Endothelial cell (in vitro differentiated cells): ENCODE results near the gene KRTAP10-3. TPM values are rescaled to one million over a fixed set of nuclear protein-coding genes. Genes with fewer than 3 reads are reported as not detected.

Experiments
- DNase-seq: peaks from one replicate; pipeline ENCODE4 v3.0.0; 2021; ENCODE audit warnings: low spot score
- H3K27ac Mint-ChIP-seq: one replicate; pipeline ENCODE4 v1.8.0; 2021; ENCODE audit warnings: mixed read lengths, inconsistent platforms; ENCODE audit not compliant: unreplicated experiment
- H3K27me3 Mint-ChIP-seq: one replicate; pipeline ENCODE4 v1.8.0; 2021; ENCODE audit warnings: mild to moderate bottlenecking, moderate library complexity, mixed read lengths, inconsistent platforms; ENCODE audit not compliant: unreplicated experiment
- H3K36me3 Mint-ChIP-seq: one replicate; pipeline ENCODE4 v1.8.0; 2021; ENCODE audit warnings: mild to moderate bottlenecking, low read depth, mixed read lengths, inconsistent platforms; ENCODE audit not compliant: unreplicated experiment
- H3K4me1 Mint-ChIP-seq: one replicate; pipeline ENCODE4 v1.8.0; 2021; ENCODE audit warnings: mild to moderate bottlenecking, mixed read lengths, inconsistent platforms; ENCODE audit not compliant: unreplicated experiment
- H3K4me3 Mint-ChIP-seq: one replicate; pipeline ENCODE4 v1.8.0; 2021; ENCODE audit warnings: mild to moderate bottlenecking, mixed read lengths, inconsistent platforms; ENCODE audit not compliant: unreplicated experiment
- H3K9me3 Mint-ChIP-seq: one replicate; pipeline ENCODE4 v1.8.0; 2021; ENCODE audit warnings: mixed read lengths, inconsistent platforms; ENCODE audit not compliant: unreplicated experiment
- CTCF ChIP-seq: fragments of 200-600 bp; sonication (generic); IDR thresholded peaks from one replicate; pipeline ENCODE4 v1.5.0; 2021; ENCODE audit warnings: antibody characterized with exemption; ENCODE audit not compliant: unreplicated experiment
- total RNA-seq: library from RNA; stranded (reverse); fragmentation: NEBNext Ultra II Directional; extraction: Animal tissue kit (Norgen Biotek cat#: 25700); gene quantifications from one replicate; pipeline ENCODE4 v1.2.1, GENCODE V29; 2021; ENCODE audit not compliant: unreplicated experiment

Gene KRTAP10-3
- total RNA-seq, 1 donor from 2014 or later: not detected

- Mint-ChIP-seq H3K9me3 (no peaks in the 10 kb centered on the region), H3K27ac (no peak overlapping the region), H3K36me3 (peaks cover 4% of the 10 kb centered on the region), H3K27me3 (peaks cover 4% of the 10 kb centered on the region), H3K4me3 (no peak overlapping the region), H3K4me1 (no peaks in the 10 kb centered on the region)
- DNase-seq: no peak
- no peak for TF ChIP-seq CTCF
Observed at GRCh38 chr21:44513389-44514217, 45.0 kb downstream of the KRTAP10-3 start.

GRCh38 chr21:44512496-44513388 is 45.9 kb downstream of the KRTAP10-3 start:
- no peaks in the 10 kb centered on the region for H3K4me1 Mint-ChIP-seq
- DNase-seq: no peak
- no peak overlapping the region for H3K4me3 Mint-ChIP-seq
- TF ChIP-seq CTCF: no peak
- H3K27me3 Mint-ChIP-seq: peaks cover 4% of the 10 kb centered on the region
- no peaks in the 10 kb centered on the region for H3K9me3 Mint-ChIP-seq
- peaks cover 4% of the 10 kb centered on the region for H3K36me3 Mint-ChIP-seq
- no peak overlapping the region for H3K27ac Mint-ChIP-seq

- no peak for DNase-seq
- Mint-ChIP-seq H3K9me3 (no peaks in the 10 kb centered on the region), H3K27ac (no peak overlapping the region), H3K27me3 (peaks cover 4% of the 10 kb centered on the region), H3K4me1 (no peaks in the 10 kb centered on the region), H3K4me3 (no peak overlapping the region), H3K36me3 (peaks cover 4% of the 10 kb centered on the region)
- TF ChIP-seq CTCF: no peak
Observed at GRCh38 chr21:44511938-44512275, 46.7 kb downstream of the KRTAP10-3 start.

DNA sequence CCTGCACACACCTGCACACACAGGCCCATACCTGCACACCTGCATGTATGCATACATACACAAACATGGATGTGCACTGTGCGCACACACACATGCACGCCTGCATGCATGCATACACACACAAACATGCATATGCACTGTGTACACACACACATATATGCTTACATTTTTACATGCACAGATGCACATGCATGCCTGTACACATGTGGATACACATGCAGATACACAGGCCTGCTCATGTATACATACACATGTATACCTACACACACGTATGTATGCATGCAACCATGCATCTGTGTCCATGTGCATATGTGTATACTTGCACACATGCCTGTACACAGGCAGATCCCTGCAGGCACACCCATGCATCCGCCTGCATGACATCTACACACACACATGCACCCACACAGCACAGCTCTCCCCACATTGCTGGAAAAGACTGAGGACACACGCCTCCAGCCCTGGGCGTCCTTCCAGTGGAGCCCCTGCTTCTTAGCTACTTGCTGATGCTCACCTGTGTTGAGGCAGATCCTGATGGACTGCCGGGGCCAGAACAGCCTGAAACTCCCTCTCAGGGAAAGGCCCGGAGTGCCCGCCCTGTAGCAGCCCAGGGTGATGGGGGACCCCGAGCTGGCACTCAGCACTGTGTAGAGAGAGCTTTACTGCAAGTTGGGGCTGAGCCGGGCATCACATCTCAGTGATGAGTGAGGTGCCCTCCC is 47.2 kb downstream of the KRTAP10-3 start:
- Mint-ChIP-seq H3K27ac (no peak overlapping the region), H3K4me3 (no peak overlapping the region), H3K36me3 (peaks cover 4% of the 10 kb centered on the region), H3K27me3 (peaks cover 7% of the 10 kb centered on the region), H3K9me3 (no peaks in the 10 kb centered on the region), H3K4me1 (no peaks in the 10 kb centered on the region)
- TF ChIP-seq CTCF: no peak
- no peak for DNase-seq
